Hematopoietic multipotent progenitor cell treated with erythropoietin and hydrocortisone succinate and interleukin-3 and kit ligand, for 15 days (in vitro differentiated cells): Measurements from ENCODE around the gene CYBC1.
"Not testable (repeated sequence)": the region's sequence is repeated elsewhere in the genome, so short reads cannot be mapped to it uniquely, and the experiment has no call there.

Experiments used
- DNase-seq: peaks from one replicate; pipeline ENCODE4 v3.0.0-alpha.2; 2015; ENCODE audit warnings: low spot score

Gene CYBC1

DNA sequence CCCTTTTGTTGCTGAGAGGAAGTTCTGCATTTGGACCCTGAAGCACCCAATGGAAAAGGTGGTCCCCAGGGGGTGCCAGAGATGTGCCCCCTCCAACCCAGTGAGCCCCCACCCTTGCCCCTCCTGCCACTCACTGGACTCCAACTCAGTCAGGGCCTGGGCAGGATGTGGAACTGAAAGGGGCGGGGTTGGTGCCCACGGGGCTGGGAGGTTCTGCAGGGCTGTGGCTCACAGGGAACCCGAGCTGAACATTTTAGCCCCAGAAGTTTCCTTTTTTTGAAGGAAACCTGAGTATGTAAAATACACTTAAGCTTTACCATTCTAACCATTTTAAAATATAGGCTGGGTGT, 16.4 kb downstream of the CYBC1 start:
- DNase-seq: no peak

DNA sequence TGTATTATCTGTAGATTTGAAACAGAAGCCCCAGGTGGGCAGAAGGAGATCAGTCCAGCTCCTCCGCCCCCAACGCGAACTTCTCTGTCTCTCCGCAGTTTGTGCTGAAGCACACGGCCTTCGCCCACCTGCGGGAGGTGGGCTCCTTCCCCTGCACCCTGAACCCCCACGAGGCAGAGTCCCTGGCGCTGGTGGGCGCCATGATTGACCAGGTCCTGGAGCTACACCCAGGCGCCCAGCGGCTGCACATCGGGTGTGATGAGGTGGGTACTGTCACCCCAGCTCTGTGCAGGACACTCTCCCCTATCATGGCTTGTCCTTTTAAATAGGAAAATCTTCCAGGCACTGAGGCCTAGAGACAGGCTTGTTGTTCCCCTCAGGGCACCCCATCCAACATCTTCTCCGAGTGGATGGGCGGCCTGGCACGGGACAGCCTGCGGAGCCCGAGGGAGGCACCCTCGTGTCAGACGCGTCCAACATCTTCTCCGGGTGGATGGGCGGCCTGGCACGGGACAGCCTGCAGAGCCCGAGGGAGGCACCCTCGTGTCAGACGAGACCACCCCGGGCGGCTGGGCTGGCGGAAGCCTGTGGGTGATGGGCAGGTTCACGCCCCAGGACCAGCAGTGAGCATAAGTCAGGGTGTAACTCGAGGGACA, 16.9 kb downstream of the CYBC1 start:
- DNase-seq: no peak

GRCh38 chr17:82432017-82432416, 18.5 kb downstream of the CYBC1 start:
- no peak for DNase-seq

- no peak for DNase-seq
These were observed 20.7 kb downstream of the CYBC1 start for GRCh38 chr17:82429824-82430223.

- DNase-seq: no peak
These were observed 22.0 kb downstream of the CYBC1 start for GRCh38 chr17:82428546-82428945.

DNA sequence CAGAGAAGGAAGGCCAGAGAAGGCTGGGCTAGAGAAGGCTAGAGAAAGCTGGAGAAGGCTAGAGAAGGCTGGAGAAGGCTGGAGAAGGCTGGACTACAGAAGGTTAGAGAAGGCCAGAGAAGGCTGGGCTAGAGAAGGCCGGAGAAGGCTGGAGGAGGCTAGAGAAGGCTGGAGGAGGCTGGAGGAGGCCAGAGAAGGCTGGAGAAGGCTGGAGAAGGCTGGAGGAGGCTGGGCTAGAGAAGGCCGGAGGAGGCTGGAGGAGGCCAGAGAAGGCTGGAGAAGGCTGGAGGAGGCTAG, 25.7 kb downstream of the CYBC1 start:
- DNase-seq: no peak

DNA sequence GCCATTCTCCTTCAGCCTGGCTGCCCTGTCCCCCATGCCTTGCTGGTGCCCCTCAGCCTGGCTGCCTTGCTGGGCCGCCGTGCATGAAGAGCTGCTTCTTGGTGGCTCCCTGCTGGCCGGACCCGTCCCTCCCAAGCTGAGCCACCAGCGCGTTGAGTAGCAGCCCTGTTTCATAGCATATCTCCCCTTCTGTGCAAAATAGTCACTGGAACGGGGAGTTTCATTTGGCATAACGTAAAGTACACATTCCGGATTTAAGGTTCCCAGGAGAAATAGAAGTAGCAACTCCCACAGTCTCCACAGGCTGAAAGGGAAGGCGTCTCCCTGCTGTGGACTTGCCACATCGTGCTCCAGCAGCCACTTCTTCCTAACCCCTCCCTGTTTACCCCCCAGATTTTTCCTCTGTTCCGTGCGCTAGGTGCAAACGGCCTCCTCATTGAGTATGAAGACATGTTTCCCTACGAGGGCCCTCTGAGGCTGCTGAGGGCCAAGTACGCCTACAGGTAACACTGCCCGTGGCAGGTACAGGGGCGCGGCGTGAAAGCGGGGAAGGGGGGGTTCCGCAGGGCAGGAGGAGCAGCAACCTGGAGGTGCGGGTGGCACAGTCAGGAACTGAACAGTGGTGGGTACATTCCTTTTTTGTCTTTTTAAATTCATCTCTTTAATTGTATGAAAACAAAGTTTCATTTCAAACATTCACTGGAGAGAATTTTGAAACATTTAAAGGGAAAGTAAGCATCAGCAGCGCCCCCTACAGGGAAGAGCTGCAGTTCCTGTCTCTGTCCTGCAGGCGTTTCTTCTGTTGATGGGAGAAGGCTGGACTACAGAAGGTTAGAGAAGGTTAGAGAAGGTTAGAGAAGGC, 26.3 kb downstream of the CYBC1 start:
- DNase-seq: peak; percentile 72

- DNase-seq: peak; percentile 64
These were observed 31.0 kb downstream of the CYBC1 start for GRCh38 chr17:82419540-82419939.

DNA sequence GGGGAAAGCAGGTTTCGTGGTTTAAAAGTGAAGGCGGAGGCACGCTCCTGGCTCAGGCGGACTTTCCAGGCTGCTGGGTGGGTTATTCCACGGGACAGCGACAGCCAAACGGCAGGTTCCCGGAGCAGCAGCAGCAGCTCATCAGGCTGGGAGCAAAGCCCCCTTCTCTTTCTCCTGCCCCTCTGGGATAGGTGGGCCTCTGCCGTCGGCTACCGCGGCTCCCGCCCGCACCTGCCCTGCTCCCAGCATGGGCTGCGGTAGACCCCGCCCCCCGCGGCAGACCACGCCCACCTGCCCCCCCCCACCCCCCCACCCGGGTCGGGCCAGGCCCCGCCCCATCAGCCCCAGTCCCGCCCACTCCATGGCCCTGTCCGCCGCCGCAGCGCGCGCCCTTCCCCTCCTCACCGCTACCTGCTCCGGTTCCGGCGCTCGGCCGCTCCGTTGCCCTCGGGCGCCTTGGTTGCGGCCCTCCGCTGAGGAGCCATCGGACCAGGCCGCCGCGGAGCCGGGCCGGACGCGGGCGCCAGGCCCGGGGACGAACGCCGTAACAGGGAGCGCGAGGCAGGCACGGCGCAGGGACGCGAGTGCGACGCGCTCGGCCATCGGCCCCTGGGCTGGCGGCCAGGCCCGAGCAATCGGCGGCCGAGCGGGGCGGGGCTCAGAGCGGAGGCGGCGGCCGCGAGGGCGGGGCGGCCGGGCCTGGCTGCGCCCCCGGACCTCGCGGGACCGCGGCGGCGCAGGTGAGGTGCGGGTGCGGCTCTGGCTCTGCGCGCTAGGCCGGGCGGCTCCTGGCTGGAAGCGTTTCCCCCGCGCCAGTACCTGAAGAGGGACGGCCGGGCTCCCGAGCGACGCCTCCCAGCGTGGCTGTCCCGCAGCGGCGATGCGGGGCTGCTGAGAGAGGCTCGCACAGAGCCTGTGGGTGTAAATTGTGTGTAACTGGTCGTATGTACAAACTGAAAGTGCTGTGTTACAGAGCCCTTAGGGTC, 32.3 kb downstream of the CYBC1 start, which contains the start of the genes HEXD and OGFOD3:
TSS of gene HEXD (plus strand) at position 347 of the 986 bp plus-strand sequence. CDS start 1,453 bp downstream, outside the sequence.
TSS of gene OGFOD3 (minus strand) at position 586 of the 986 bp plus-strand sequence. CDS start at position 485, 101 bp downstream.
- DNase-seq: peak; percentile 92

- no peak for DNase-seq
These were observed 33.8 kb downstream of the CYBC1 start for GRCh38 chr17:82416771-82417170.

DNA sequence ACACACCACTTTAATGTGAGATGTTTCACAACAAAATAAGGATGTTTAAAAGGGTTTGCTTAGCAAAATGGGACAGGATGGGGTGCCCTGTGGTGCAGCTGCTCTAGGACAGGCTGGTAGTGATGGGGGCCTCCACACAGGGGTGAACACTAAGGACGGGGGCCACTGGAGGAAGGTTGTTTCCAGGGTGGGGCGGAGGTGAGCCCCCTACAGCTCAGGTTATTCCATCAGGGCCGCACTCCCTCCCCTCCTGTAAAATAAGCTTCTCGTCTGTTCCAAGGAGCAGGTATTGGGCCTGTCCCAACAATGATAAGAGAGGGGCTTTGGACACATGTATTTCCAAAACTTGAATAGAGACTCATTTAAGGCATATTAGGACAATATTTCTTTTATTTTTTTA, 34.3 kb downstream of the CYBC1 start:
- DNase-seq: no peak

DNA sequence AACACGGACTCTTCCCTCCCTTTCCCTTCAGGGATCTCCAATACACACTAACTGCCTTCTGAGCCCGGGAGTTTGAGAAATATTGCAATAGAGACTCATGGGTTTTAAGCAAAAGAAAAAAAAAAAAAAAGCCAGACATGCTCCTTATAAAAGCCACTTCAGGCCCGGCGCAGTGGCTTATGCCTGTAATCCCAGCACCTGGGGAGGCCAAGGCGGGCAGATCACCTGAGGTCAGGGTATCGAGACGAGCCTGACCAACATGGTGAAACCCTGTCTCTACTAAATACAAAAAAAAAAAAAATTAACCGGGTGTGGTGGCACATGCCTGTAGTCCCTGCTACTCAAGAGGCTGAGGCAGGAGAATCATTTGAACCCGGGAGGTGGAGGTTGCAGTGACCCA, 34.8 kb downstream of the CYBC1 start:
- DNase-seq: no peak

GRCh38 chr17:82415336-82415735, 35.2 kb downstream of the CYBC1 start:
- no peak for DNase-seq

- peak; percentile 70 for DNase-seq
These were observed 35.8 kb downstream of the CYBC1 start for GRCh38 chr17:82414548-82415281.

DNA sequence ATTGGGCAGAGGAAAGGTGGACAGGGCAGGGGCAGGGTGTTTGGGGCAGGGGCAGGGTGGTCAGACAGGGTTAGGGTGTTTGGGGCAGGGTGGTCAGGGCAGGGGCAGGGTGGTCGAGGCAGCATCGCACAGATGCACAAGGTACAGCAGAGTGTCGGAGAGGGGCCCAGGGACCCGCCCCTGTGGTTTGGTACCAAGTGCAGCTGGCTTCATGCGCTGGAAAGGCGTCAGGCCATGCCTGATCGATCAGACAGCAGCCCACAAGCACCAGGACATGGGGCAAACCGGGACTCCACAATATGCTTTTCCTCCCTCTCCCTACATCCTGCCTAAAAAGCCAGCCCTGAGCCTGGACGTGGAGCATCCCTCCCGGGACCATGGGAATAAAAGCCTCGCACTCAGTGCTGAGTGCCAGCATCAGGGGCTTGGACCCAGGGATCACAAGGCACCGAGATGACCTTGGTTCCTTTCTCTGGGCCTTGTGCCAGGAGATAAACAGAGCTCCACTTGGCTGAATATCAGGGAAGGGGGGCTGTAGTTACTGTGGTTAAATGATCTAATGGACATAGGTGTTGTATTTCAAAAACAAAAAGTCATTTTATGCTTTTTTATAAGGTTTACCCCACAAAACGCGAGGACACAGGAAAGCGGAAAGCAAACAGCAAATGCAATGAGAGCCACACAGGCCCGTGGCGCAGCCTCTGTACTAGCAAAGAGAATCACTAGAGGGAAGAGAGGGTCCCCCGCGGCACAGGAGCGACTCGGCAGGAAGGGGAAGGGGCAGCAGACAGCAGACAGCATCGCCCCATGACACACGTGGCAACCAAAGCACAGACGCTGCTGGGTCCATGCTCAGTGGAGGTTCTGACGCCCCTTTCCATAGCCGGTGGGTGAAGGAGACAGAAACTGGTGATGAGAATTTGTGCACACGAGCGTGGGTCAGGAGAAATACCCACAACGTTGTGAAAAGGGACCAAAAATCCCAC, 37.7 kb downstream of the CYBC1 start:
- DNase-seq: no peak

- DNase-seq: not testable (repeated sequence)
These were observed 38.5 kb downstream of the CYBC1 start for GRCh38 chr17:82412081-82412480.

DNA sequence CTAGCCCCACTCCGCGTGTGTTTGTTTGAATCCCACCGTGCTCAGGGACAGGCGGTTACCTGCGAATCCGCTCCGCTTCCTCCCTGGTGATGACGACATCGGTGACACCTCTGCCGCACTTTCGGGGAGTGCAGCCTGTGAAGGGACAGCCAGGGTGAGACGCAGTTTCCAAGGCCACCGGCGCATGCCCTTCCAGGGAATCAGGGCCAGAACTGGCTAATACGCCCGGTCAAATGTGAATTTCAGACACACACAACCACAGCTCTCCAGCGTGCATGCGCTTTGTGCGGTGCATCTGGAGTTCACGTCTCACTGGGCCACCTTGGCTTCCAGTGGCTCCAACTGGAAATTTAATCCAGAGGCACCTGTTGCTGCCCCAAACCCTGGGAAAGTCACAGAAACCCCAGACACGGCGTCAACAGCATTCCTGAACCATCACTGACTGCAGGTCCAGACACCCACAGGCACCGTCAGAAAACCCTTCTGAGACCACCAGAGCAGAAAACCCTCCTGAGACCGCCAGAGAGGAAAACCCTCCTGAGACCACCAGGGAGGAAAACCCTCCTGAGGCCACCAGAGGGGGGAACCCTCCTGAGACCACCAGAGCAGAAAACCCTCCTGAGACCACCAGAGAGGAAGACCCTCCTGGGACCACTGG, 39.0 kb downstream of the CYBC1 start:
- DNase-seq: no peak

DNA sequence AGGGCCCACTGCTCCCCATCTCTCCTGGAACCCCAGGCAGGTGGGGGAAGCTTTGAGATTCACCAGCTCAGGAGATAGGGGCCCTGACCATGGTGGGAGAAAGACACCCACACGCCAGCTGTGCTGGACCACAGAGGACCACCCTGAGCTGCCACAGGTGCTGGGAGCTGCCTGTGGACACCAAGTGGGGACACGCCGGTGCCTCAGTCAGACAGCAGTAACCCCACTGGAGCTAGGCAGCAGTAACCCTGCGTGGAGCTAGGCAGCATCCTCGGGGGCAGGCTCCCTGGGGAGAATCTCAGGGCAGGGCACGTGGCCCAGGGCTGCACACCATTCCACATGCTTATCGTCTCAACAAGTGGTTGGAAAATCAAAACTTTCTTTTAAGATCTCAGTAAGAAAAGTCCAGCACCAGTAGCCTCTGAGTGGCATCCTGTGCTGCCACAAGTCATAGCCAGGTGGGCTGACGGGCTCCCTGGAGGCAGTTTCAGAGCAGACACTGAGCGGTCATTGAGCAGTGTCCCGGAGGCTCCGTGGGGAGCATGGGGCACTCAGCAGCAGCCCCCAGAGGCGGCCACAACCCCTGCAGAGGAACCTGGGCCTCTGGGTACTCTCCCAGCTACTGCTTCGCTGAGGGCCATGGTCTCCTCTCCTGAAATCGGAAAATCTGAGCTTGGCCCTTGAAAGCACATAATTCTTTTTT, 40.4 kb downstream of the CYBC1 start:
- no peak for DNase-seq

- DNase-seq: no peak
These were observed 41.6 kb downstream of the CYBC1 start for GRCh38 chr17:82408938-82409318.
